ENCODE results near the gene ZNF385D. TPM values are rescaled to one million over a fixed set of nuclear protein-coding genes. Genes with fewer than 3 reads are reported as not detected.

The ZNF385D gene
- total RNA-seq, 1 experiment from 2014 or later: not detected

- Mint-ChIP-seq H3K36me3 (ENCODE audit: insufficient read depth, unreplicated experiment) (no peaks in the 10 kb centered on the region), H3K4me3 (ENCODE audit: low read depth, unreplicated experiment) (no peak overlapping the region), H3K9me3 (ENCODE audit: low read depth, unreplicated experiment) (no peaks in the 10 kb centered on the region), H3K27ac (ENCODE audit: unreplicated experiment) (no peak overlapping the region), H3K4me1 (ENCODE audit: low read depth, unreplicated experiment) (no peaks in the 10 kb centered on the region), H3K27me3 (ENCODE audit: unreplicated experiment) (no peaks in the 10 kb centered on the region)
- no TSS peak for BruUV-seq (replicated peaks)
- CTCF ChIA-PET: no interaction called here
- no peak for TF ChIP-seq CTCF (IDR thresholded peaks at IDR 0.05; ENCODE audit: unreplicated experiment)
- intact Hi-C loops (cut with micrococcal nuclease; ENCODE audit: unreplicated experiment): no loop called here
- DNase-seq: no peak
These were observed 373.8 kb downstream of the ZNF385D start for GRCh38 chr3:21377071-21377769.

GRCh38 chr3:21372316-21372715 lies 378.7 kb downstream of the ZNF385D start:
- H3K4me1 Mint-ChIP-seq (ENCODE audit: low read depth, unreplicated experiment): no peaks in the 10 kb centered on the region
- no peaks in the 10 kb centered on the region for H3K9me3 Mint-ChIP-seq (ENCODE audit: low read depth, unreplicated experiment)
- no peak for DNase-seq
- no peaks in the 10 kb centered on the region for H3K36me3 Mint-ChIP-seq (ENCODE audit: insufficient read depth, unreplicated experiment)
- TF ChIP-seq CTCF (IDR thresholded peaks at IDR 0.05; ENCODE audit: unreplicated experiment): no peak
- BruUV-seq (replicated peaks): no TSS peak
- intact Hi-C loops (cut with micrococcal nuclease; ENCODE audit: unreplicated experiment): no loop called here
- H3K27ac Mint-ChIP-seq (ENCODE audit: unreplicated experiment): no peak overlapping the region
- no peaks in the 10 kb centered on the region for H3K27me3 Mint-ChIP-seq (ENCODE audit: unreplicated experiment)
- no peak overlapping the region for H3K4me3 Mint-ChIP-seq (ENCODE audit: low read depth, unreplicated experiment)
- CTCF ChIA-PET: no interaction called here
